H1 (cell line): ENCODE measurements around the gene C3orf80. TPM values are rescaled to one million over a fixed set of nuclear protein-coding genes. Genes with fewer than 3 reads are reported as not detected.

Source experiments
- CTCF ChIA-PET: fragments of 300-600 bp; sonication (Branson Sonifier 250); formaldehyde crosslinking; loops from one replicate; lab custom pipeline; 2021; ENCODE audit not compliant: partially characterized antibody; lab: Charles Lee
- POLR2A ChIA-PET: fragments of 300-600 bp; sonication (Branson Sonifier 250); formaldehyde crosslinking; loops from one replicate; lab custom pipeline; 2021; ENCODE audit warnings: inconsistent platforms; ENCODE audit not compliant: partially characterized antibody; lab: Charles Lee
- DNase-seq, 2 experiments: peaks; one replicate each; pipeline versions ENCODE4 v3.0.0 to v3.0.0-alpha.2; 2010 to 2022; ENCODE audit warnings: low spot score in 2 of 2, low read depth in 1 of 2, mixed read lengths in 1 of 2
- FAIRE-seq: peaks from 2 replicates; lab custom pipeline; 2011; peaks lifted over from hg19 to GRCh38; lab: Jason Lieb, UNC
- H2AFZ ChIP-seq: 2 replicates; pipeline ENCODE4 v1.8.1; 2012; ENCODE audit warnings: low read length, inconsistent platforms
- H2AK5ac ChIP-seq: 2 replicates; pipeline ENCODE4 v1.6.1; 2013; ENCODE audit warnings: low read depth, low read length
- H2BK120ac ChIP-seq: replicated peaks from 2 replicates; pipeline ENCODE3; 2013; ENCODE audit warnings: low read depth, low read length, inconsistent platforms
- H2BK12ac ChIP-seq: 2 replicates; pipeline ENCODE4 v1.6.1; 2013; ENCODE audit warnings: low read depth, low read length
- H2BK15ac ChIP-seq: 2 replicates; pipeline ENCODE4 v1.6.1; 2013; ENCODE audit warnings: low read length
- H2BK20ac ChIP-seq: 2 replicates; pipeline ENCODE4 v1.6.1; 2013; ENCODE audit warnings: low read length
- H2BK5ac ChIP-seq: 2 replicates; pipeline ENCODE4 v1.6.1; 2013; ENCODE audit warnings: low read depth, low read length
- H3K14ac ChIP-seq: 2 replicates; pipeline ENCODE4 v1.6.1; 2013; ENCODE audit warnings: inconsistent platforms; ENCODE audit not compliant: insufficient read length
- H3K18ac ChIP-seq: 2 replicates; pipeline ENCODE4 v1.6.1; 2013; ENCODE audit warnings: low read length; ENCODE audit errors: extremely low read depth
- H3K23ac ChIP-seq: 2 replicates; pipeline ENCODE4 v1.6.1; 2013; ENCODE audit warnings: inconsistent platforms; ENCODE audit not compliant: insufficient read length
- H3K23me2 ChIP-seq: 2 replicates; pipeline ENCODE4 v1.6.1; 2013; ENCODE audit warnings: low read depth, low read length
- H3K27ac ChIP-seq: 2 replicates; pipeline ENCODE4 v1.6.1; 2011; ENCODE audit warnings: low read depth, low read length, inconsistent platforms
- H3K27me3 ChIP-seq, 4 experiments: replicated peaks in 1 of 4; 1 replicate in 1 of 4; 2 replicates in 3 of 4; pipeline versions ENCODE4 v1.6.1 to v1.8.1; 2011 to 2013; ENCODE audit warnings: low read length in 3 of 4, mild to moderate bottlenecking in 3 of 4, inconsistent platforms in 2 of 4, mixed read lengths in 2 of 4, moderate library complexity in 1 of 4; ENCODE audit not compliant: control insufficient read depth in 3 of 4, insufficient read depth in 3 of 4; ENCODE audit errors: extremely low read depth in 1 of 4
- H3K36me3 ChIP-seq, 4 experiments: 2 replicates each; pipeline versions ENCODE4 v1.6.1 to v1.8.1; 2011 to 2013; ENCODE audit warnings: mild to moderate bottlenecking in 4 of 4, low read length in 3 of 4, moderate library complexity in 2 of 4, control low read depth in 1 of 4, inconsistent platforms in 1 of 4; ENCODE audit not compliant: insufficient read depth in 4 of 4, control insufficient read depth in 2 of 4
- H3K4ac ChIP-seq: replicated peaks from 2 replicates; pipeline ENCODE3; 2013; ENCODE audit warnings: low read length, low read depth, mixed read lengths, inconsistent platforms; ENCODE audit not compliant: insufficient read length
- H3K4me1 ChIP-seq, 4 experiments: replicated peaks in 1 of 4; 1 replicate in 1 of 4; 2 replicates in 3 of 4; pipeline versions ENCODE4 v1.6.1 to v1.8.1; 2011 to 2013; ENCODE audit warnings: low read length in 3 of 4, inconsistent platforms in 2 of 4, mixed read lengths in 1 of 4; ENCODE audit not compliant: insufficient read depth in 4 of 4, control insufficient read depth in 3 of 4
- H3K4me2 ChIP-seq, 2 experiments: 2 replicates each; pipeline versions ENCODE4 v1.6.1 to v1.8.1; 2011 to 2013; ENCODE audit warnings: low read depth in 2 of 2, low read length in 2 of 2, control low read depth in 1 of 2, inconsistent platforms in 1 of 2, mild to moderate bottlenecking in 1 of 2; ENCODE audit not compliant: insufficient read depth in 1 of 2
- H3K4me3 ChIP-seq, 4 experiments: fragments of 200-600, 300-600 bp in 1 of 4; sonication (generic), shearing (Covaris generic), sonication (Bioruptor Twin) in 1 of 4; 2 replicates each; pipeline versions ENCODE4 v1.5.1 to v1.8.1; 2011 to 2016; ENCODE audit warnings: low read length in 4 of 4, low read depth in 3 of 4, control low read depth in 2 of 4, inconsistent platforms in 2 of 4, mild to moderate bottlenecking in 2 of 4, mixed read lengths in 1 of 4, moderate library complexity in 1 of 4; ENCODE audit not compliant: insufficient read depth in 2 of 4; ENCODE audit errors: extremely low read depth in 1 of 4
- H3K56ac ChIP-seq: replicated peaks from 2 replicates; pipeline ENCODE3; 2013; ENCODE audit warnings: low read depth, mild to moderate bottlenecking, mixed read lengths, low read length, inconsistent platforms; ENCODE audit not compliant: insufficient read length
- H3K79me1 ChIP-seq: 2 replicates; pipeline ENCODE4 v1.6.1; 2013; ENCODE audit warnings: low read depth, low read length, control low read depth
- H3K79me2 ChIP-seq, 2 experiments: 2 replicates each; pipeline versions ENCODE4 v1.6.1 to v1.8.1; 2012 to 2013; ENCODE audit warnings: low read length in 2 of 2, mild to moderate bottlenecking in 2 of 2, inconsistent platforms in 1 of 2; ENCODE audit not compliant: insufficient read depth in 2 of 2, control insufficient read depth in 1 of 2
- H3K9ac ChIP-seq, 4 experiments: replicated peaks in 1 of 4; 1 replicate in 1 of 4; 2 replicates in 3 of 4; pipeline versions ENCODE4 v1.6.1 to v1.8.1; 2011 to 2013; ENCODE audit warnings: low read depth in 3 of 4, low read length in 3 of 4, control low read depth in 2 of 4, mild to moderate bottlenecking in 2 of 4, moderate library complexity in 2 of 4, inconsistent platforms in 1 of 4; ENCODE audit errors: extremely low read depth in 1 of 4
- H3K9me3 ChIP-seq, 2 experiments: 2 replicates each; pipeline versions ENCODE4 v1.6.1 to v1.8.1; 2012 to 2013; ENCODE audit warnings: mild to moderate bottlenecking in 2 of 2, moderate library complexity in 2 of 2, control low read depth in 1 of 2, inconsistent platforms in 1 of 2, low read depth in 1 of 2, low read length in 1 of 2, mixed read lengths in 1 of 2; ENCODE audit not compliant: insufficient read depth in 2 of 2
- H4K20me1 ChIP-seq, 2 experiments: replicated peaks in 1 of 2; 2 replicates each; pipeline versions ENCODE3 to v1.8.1; 2011 to 2013; ENCODE audit warnings: inconsistent platforms in 2 of 2, low read length in 2 of 2, mild to moderate bottlenecking in 1 of 2; ENCODE audit not compliant: insufficient read depth in 2 of 2, control insufficient read depth in 1 of 2
- H4K5ac ChIP-seq: 2 replicates; pipeline ENCODE4 v1.6.1; 2013; ENCODE audit warnings: low read length, low read depth, mixed read lengths, inconsistent platforms; ENCODE audit not compliant: insufficient read length
- H4K8ac ChIP-seq: 2 replicates; pipeline ENCODE4 v1.8.0; 2013; ENCODE audit warnings: mild to moderate bottlenecking, moderate library complexity, low read length, inconsistent platforms; ENCODE audit not compliant: insufficient read depth; ENCODE audit errors: extremely low read depth
- H4K91ac ChIP-seq: replicated peaks from 2 replicates; pipeline ENCODE3; 2013; ENCODE audit warnings: low read length, mixed read lengths, inconsistent platforms; ENCODE audit not compliant: insufficient read length
- E2F6 ChIP-seq: IDR thresholded peaks from 2 replicates; pipeline ENCODE4 v1.6.1; 2012; ENCODE audit warnings: inconsistent platforms
- JUN ChIP-seq: IDR thresholded peaks from 2 replicates; pipeline ENCODE4 v1.6.1; 2011; ENCODE audit warnings: low read depth, mild to moderate bottlenecking, improper control_type of control experiment, low read length
- KDM4A ChIP-seq: IDR thresholded peaks from one replicate; pipeline ENCODE4 v1.7.1; 2012; ENCODE audit warnings: low read depth, mild to moderate bottlenecking, moderate library complexity, low read length, inconsistent platforms; ENCODE audit not compliant: severe bottlenecking
- NANOG ChIP-seq: IDR thresholded peaks from 2 replicates; pipeline ENCODE4 v1.6.1; 2011; ENCODE audit warnings: low read length, low read depth, mild to moderate bottlenecking, inconsistent platforms; ENCODE audit not compliant: insufficient read depth, poor library complexity, severe bottlenecking
- NRF1 ChIP-seq: IDR thresholded peaks from 2 replicates; pipeline ENCODE4 v1.6.1; 2011; ENCODE audit warnings: mild to moderate bottlenecking, low read depth, low read length, improper control_type of control experiment
- SP4 ChIP-seq: IDR thresholded peaks from 2 replicates; pipeline ENCODE4 v1.6.1; 2012; ENCODE audit warnings: low read length, inconsistent platforms
- SRF ChIP-seq: IDR thresholded peaks from 2 replicates; pipeline ENCODE4 v1.6.1; 2011; ENCODE audit warnings: mild to moderate bottlenecking, low read depth, low read length, moderate library complexity
- YY1 ChIP-seq: IDR thresholded peaks from 2 replicates; pipeline ENCODE4 v1.6.1; 2011; ENCODE audit warnings: low read depth, mild to moderate bottlenecking, low read length
- ZNF274 ChIP-seq: IDR thresholded peaks from 2 replicates; pipeline ENCODE4 v1.7.0; 2012; ENCODE audit warnings: low read length, borderline replicate concordance; ENCODE audit errors: extremely low read depth
- WGBS, 2 experiments: shearing (Covaris generic) in 1 of 2; methylation state at CpG; one replicate each; pipeline versions ENCODE4 v1.1.6 to v1.1.7; 2013 to 2015; ENCODE audit warnings: low lambda C conversion rate in 2 of 2, mixed read lengths in 2 of 2, inconsistent platforms in 1 of 2, low coverage in 1 of 2, missing lambda C conversion rate in 1 of 2; ENCODE audit not compliant: insufficient replicate concordance in 2 of 2, insufficient coverage in 1 of 2, insufficient read length in 1 of 2; ENCODE audit errors: extremely low coverage in 1 of 2, missing lambda C conversion rate in 1 of 2; 5-methylcytosine and 5-hydroxymethylcytosine counted together
- polyA plus RNA-seq, 7 experiments: library from polyadenylated mRNA; depleted of rRNA in 3 of 7; stranded (reverse) in 5 of 7; unstranded in 2 of 7; fragments of >200 nt in 5 of 7; fragments of 200-250 nt in 2 of 7; gene quantifications; 1 replicate in 5 of 7; 2 replicates in 1 of 7; 4 replicates in 1 of 7; pipeline versions ENCODE4 v1.2.1 to v1.2.3, GENCODE V29; 2011 to 2013; ENCODE audit warnings: missing spikeins in 2 of 7, mixed read lengths in 2 of 7
- total RNA-seq: library from RNA; stranded (reverse); fragmentation: NEBNext Ultra II Directional; extraction: Animal tissue kit (Norgen Biotek cat#: 25700); gene quantifications from 2 replicates; pipeline ENCODE4 v1.2.1, GENCODE V29; 2021

Gene C3orf80
- total and polyA plus RNA-seq, 2 of the 8 experiments (the other 6 are each of a cell fraction or from before 2014, with no cell fraction given), result 0.57 to 1.1 TPM

GRCh38 chr3:160199108-160199507, 26.1 kb upstream of the C3orf80 start:
- Histone ChIP-seq H3K4me2 (no peak overlapping the region), H3K9ac (no peak overlapping the region), H3K14ac (no peak overlapping the region)

More at GRCh38 chr3:160199108-160199507, 26.1 kb upstream of the C3orf80 start:
- Histone ChIP-seq H3K27ac (no peak overlapping the region), H4K8ac (no peak overlapping the region), H3K4me3 (no peak overlapping the region), H3K9me3 (no peaks in the 10 kb centered on the region), H2BK15ac (no peak overlapping the region), H2BK12ac (no peak overlapping the region), H3K23ac (no peak overlapping the region), H4K20me1 (no peaks in the 10 kb centered on the region), H3K36me3 (no peaks in the 10 kb centered on the region), H2AFZ (no peak overlapping the region), H3K79me1 (no peaks in the 10 kb centered on the region), H3K27me3 (no peaks in the 10 kb centered on the region), H4K91ac (no peak overlapping the region), H3K23me2 (no peaks in the 10 kb centered on the region), H2BK120ac (no peak overlapping the region), H2BK5ac (no peak overlapping the region), H2BK20ac (no peak overlapping the region), H3K56ac (no peak overlapping the region), H3K4ac (no peak overlapping the region), H3K79me2 (no peaks in the 10 kb centered on the region), H2AK5ac (no peak overlapping the region), H4K5ac (no peak overlapping the region), H3K4me1 (no peaks in the 10 kb centered on the region), H3K18ac (no peak overlapping the region)
- CTCF ChIA-PET, result interaction anchor here (0.6 to 1.6 kb wide), 4 partner anchors 12 to 373 kb away, joined by 3 to 8 read pairs (median 4); no protein-coding TSS in a partner anchor
- no peak for DNase-seq
- TF ChIP-seq ZNF274 (no peak), NANOG (no peak), NRF1 (no peak), SRF (no peak), SP4 (no peak), KDM4A (no peak), YY1 (no peak), E2F6 (no peak), JUN (no peak)
- FAIRE-seq, result no peak
- 90% methylated on average over 3 of the region's 3 CpGs; no CpG with 5 or more reads in 1 of the 2 experiments for WGBS, 2 experiments
- POLR2A ChIA-PET, result interaction anchor here (1.3 kb wide), 1 partner anchor 251 kb away, joined by 3 read pairs; no protein-coding TSS in a partner anchor
